CD8-positive, alpha-beta memory T cell (primary cell): Measurements from ENCODE around the gene TMEM106C. TPM values are rescaled to one million over a fixed set of nuclear protein-coding genes. Genes with fewer than 3 reads are reported as not detected.

Experiments used
- CTCF ChIA-PET: fragments of 350-600 bp; sonication (Branson Sonifier 250); formaldehyde crosslinking; loops from one replicate; lab custom pipeline; 2021; ENCODE audit warnings: antibody characterized with exemption; lab: Charles Lee
- POLR2A ChIA-PET: fragments of 350-600 bp; sonication (Branson Sonifier 250); formaldehyde crosslinking; loops from one replicate; lab custom pipeline; 2021; ENCODE audit warnings: antibody characterized with exemption; lab: Charles Lee
- DNase-seq, 5 donors: peaks; one replicate each; pipeline versions ENCODE4 v3.0.0 to v3.0.0-alpha.2; 2020 to 2022; ENCODE audit warnings: mixed read lengths in 1 of 5
- H3K27ac ChIP-seq: one replicate; pipeline ENCODE4 v1.7.0; 2013; ENCODE audit warnings: low read depth, mild to moderate bottlenecking, low read length, moderate library complexity
- H3K27me3 ChIP-seq: 2 replicates; pipeline ENCODE4 v1.7.0; 2013; ENCODE audit warnings: low read length, mild to moderate bottlenecking; ENCODE audit not compliant: insufficient read depth, poor library complexity, severe bottlenecking
- H3K36me3 ChIP-seq: 2 replicates; pipeline ENCODE4 v1.7.0; 2013; ENCODE audit warnings: mild to moderate bottlenecking, low read length, moderate library complexity; ENCODE audit not compliant: insufficient read depth
- H3K4me1 ChIP-seq: 2 replicates; pipeline ENCODE4 v1.7.0; 2013; ENCODE audit warnings: mild to moderate bottlenecking, low read length, moderate library complexity; ENCODE audit not compliant: insufficient read depth
- H3K4me3 ChIP-seq: 2 replicates; pipeline ENCODE4 v1.7.0; 2013; ENCODE audit warnings: mild to moderate bottlenecking, low read length
- H3K9me3 ChIP-seq: 2 replicates; pipeline ENCODE4 v1.7.0; 2013; ENCODE audit warnings: mild to moderate bottlenecking, low read length
- H3K27ac Mint-ChIP-seq, 8 donors: one replicate each; pipeline ENCODE4 v1.8.0; 2020 to 2021; ENCODE audit warnings: mixed read lengths in 8 of 8, mild to moderate bottlenecking in 6 of 8, inconsistent platforms in 3 of 8, moderate library complexity in 3 of 8
- H3K27me3 Mint-ChIP-seq, 2 donors: one replicate each; pipeline ENCODE4 v1.8.0; 2020 to 2021; ENCODE audit warnings: mixed read lengths in 2 of 2, mild to moderate bottlenecking in 1 of 2, moderate library complexity in 1 of 2
- H3K36me3 Mint-ChIP-seq, 3 donors: one replicate each; pipeline ENCODE4 v1.8.0; 2020 to 2021; ENCODE audit warnings: mixed read lengths in 3 of 3, inconsistent platforms in 1 of 3, mild to moderate bottlenecking in 1 of 3
- H3K4me1 Mint-ChIP-seq, 3 donors: one replicate each; pipeline ENCODE4 v1.8.0; 2020 to 2021; ENCODE audit warnings: mixed read lengths in 3 of 3, inconsistent platforms in 1 of 3, mild to moderate bottlenecking in 1 of 3
- H3K4me3 Mint-ChIP-seq, 7 donors: one replicate each; pipeline ENCODE4 v1.8.0; 2020 to 2021; ENCODE audit warnings: mixed read lengths in 7 of 7, mild to moderate bottlenecking in 6 of 7, moderate library complexity in 4 of 7, inconsistent platforms in 2 of 7
- H3K9me3 Mint-ChIP-seq, 5 donors: one replicate each; pipeline ENCODE4 v1.8.0; 2020 to 2022; ENCODE audit warnings: mixed read lengths in 5 of 5, mild to moderate bottlenecking in 3 of 5, moderate library complexity in 2 of 5, inconsistent platforms in 1 of 5
- polyA plus RNA-seq: library from polyadenylated mRNA; unstranded; fragments of 300-500 nt; fragmentation: Illumina TruSeq; gene quantifications from one replicate; pipeline ENCODE4 v1.2.3, GENCODE V29; 2021
- total RNA-seq, 2 experiments: library from RNA; stranded (reverse); gene quantifications; one replicate each; pipeline ENCODE4 v1.2.3, GENCODE V29; 2021

Gene TMEM106C
- total and polyA plus RNA-seq, 3 experiments from 2014 or later, result 56.8 to 186 (median 178) TPM

DNA sequence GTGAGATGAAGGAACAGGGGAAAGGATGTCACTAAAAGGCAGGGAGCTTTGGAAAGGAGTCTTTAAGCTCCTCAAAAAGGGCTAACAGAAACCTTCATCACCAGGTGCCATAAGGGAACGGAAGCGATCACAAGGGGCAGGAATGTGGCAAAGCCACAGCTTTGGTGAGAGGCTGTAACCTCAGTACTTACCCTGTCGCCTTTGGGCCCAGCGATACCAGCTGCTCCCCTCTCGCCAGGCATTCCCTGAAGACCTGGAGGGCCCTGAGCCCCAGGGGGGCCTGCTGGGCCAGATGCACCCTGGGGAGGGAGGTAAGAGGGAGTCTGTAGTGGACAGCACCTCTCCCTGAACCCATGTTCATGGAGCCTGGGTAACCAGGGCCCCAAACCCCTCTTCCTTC is 18.9 kb downstream of the TMEM106C start:
- no peaks in the 10 kb centered on the region for H3K27me3 ChIP-seq
- Mint-ChIP-seq H3K27ac (no peak overlapping the region), H3K9me3 (no peaks in the 10 kb centered on the region), H3K4me1 (no peaks in the 10 kb centered on the region), H3K4me3 (no peak overlapping the region), H3K36me3 (no peaks in the 10 kb centered on the region), H3K27me3 (peaks cover 2 to 8% of the 10 kb centered on the region in 2 donors)
- CTCF ChIA-PET, result no interaction called here
- no peaks in the 10 kb centered on the region for H3K36me3 ChIP-seq
- H3K9me3 ChIP-seq, result no peaks in the 10 kb centered on the region
- POLR2A ChIA-PET, result no interaction called here
- H3K4me3 ChIP-seq, result no peak overlapping the region
- no peak overlapping the region for H3K27ac ChIP-seq
- DNase-seq, result no peak
- H3K4me1 ChIP-seq, result no peaks in the 10 kb centered on the region

DNA sequence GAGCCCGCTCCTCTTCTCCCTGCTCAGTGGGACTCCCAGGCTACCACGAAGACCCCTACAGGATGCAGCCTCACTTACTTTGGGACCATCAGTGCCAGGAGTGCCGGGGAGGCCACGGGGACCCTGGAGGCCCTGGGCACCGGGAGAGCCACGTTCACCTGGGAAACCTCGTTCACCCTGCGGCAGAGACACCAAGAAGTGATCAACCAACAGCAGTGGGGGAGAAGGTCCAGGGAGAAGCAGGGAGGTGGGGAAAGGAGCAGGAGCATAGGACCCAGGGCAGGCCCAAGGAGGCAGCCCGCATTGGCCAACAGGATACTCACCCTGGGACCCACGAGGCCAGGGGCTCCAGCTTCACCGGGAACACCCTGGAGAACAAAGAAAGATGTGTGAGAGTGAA is 19.4 kb downstream of the TMEM106C start:
- Histone ChIP-seq H3K36me3 (no peaks in the 10 kb centered on the region), H3K27me3 (no peaks in the 10 kb centered on the region), H3K4me1 (no peaks in the 10 kb centered on the region), H3K27ac (no peak overlapping the region), H3K9me3 (no peaks in the 10 kb centered on the region), H3K4me3 (no peak overlapping the region)
- Mint-ChIP-seq H3K4me3 (no peak overlapping the region), H3K36me3 (no peaks in the 10 kb centered on the region), H3K4me1 (no peaks in the 10 kb centered on the region), H3K27me3 (peaks cover 2 to 8% of the 10 kb centered on the region in 2 donors), H3K9me3 (no peaks in the 10 kb centered on the region), H3K27ac (no peak overlapping the region)
- peak in 1 of 5 donors; percentile 18 for DNase-seq
- CTCF ChIA-PET, result no interaction called here
- POLR2A ChIA-PET, result no interaction called here

DNA sequence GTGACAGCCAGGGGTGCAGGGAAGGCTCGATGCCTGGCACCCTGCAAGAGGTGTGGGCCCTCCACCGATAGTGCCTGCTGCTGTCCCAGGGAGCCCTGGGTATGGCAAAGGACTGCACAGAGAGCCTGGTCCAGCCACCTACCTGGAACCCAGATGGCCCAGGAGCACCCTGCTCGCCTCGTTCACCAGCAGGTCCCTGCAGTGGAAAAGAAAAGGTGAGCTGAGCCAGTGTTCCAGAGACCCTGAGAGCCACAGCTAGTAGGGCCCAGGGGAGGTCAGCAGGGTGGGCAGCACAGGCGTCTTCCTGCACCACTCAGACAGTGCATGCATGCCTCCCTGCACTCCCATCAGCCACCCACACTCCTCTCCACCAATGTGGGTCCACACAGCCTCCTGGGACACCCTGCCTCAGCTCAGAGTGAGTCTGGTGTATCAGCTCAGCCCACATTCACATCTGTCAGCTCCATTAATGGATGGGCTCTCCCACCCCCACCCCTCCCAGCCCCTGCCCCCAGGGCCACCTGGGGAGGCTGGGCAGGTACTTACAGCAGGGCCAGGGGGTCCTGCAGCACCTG is 20.2 kb downstream of the TMEM106C start:
- ChIA-PET CTCF (no interaction called here), POLR2A (no interaction called here)
- peak in 1 of 5 donors; percentile 13 for DNase-seq
- H3K4me3 Mint-ChIP-seq, result no peak overlapping the region
- no peaks in the 10 kb centered on the region for H3K9me3 Mint-ChIP-seq
- Histone ChIP-seq H3K9me3 (no peaks in the 10 kb centered on the region), H3K4me3 (no peak overlapping the region), H3K36me3 (no peaks in the 10 kb centered on the region), H3K4me1 (no peaks in the 10 kb centered on the region), H3K27ac (no peak overlapping the region), H3K27me3 (no peaks in the 10 kb centered on the region)
- no peaks in the 10 kb centered on the region for H3K36me3 Mint-ChIP-seq
- H3K27me3 Mint-ChIP-seq, result peaks cover 2 to 8% of the 10 kb centered on the region in 2 donors
- H3K4me1 Mint-ChIP-seq, result no peaks in the 10 kb centered on the region
- H3K27ac Mint-ChIP-seq, result no peak overlapping the region

- H3K27ac ChIP-seq, result no peak overlapping the region
- ChIA-PET CTCF (no interaction called here), POLR2A (no interaction called here)
- peaks cover 2 to 4% (median 2%) of the 10 kb centered on the region in 3 donors for H3K4me1 Mint-ChIP-seq
- H3K9me3 ChIP-seq, result no peaks in the 10 kb centered on the region
- H3K36me3 ChIP-seq, result no peaks in the 10 kb centered on the region
- H3K9me3 Mint-ChIP-seq, result no peaks in the 10 kb centered on the region
- no peak for DNase-seq
- no peaks in the 10 kb centered on the region for H3K27me3 ChIP-seq
- H3K27me3 Mint-ChIP-seq, result peaks cover 2 to 4% of the 10 kb centered on the region in 2 donors
- no peaks in the 10 kb centered on the region for H3K36me3 Mint-ChIP-seq
- H3K4me1 ChIP-seq, result peaks cover 1% of the 10 kb centered on the region
- H3K4me3 Mint-ChIP-seq, result no peak overlapping the region
- no peak overlapping the region for H3K4me3 ChIP-seq
- no peak overlapping the region for H3K27ac Mint-ChIP-seq
Measured at GRCh38 chr12:47984331-47984801, 21.0 kb downstream of the TMEM106C start.

DNA sequence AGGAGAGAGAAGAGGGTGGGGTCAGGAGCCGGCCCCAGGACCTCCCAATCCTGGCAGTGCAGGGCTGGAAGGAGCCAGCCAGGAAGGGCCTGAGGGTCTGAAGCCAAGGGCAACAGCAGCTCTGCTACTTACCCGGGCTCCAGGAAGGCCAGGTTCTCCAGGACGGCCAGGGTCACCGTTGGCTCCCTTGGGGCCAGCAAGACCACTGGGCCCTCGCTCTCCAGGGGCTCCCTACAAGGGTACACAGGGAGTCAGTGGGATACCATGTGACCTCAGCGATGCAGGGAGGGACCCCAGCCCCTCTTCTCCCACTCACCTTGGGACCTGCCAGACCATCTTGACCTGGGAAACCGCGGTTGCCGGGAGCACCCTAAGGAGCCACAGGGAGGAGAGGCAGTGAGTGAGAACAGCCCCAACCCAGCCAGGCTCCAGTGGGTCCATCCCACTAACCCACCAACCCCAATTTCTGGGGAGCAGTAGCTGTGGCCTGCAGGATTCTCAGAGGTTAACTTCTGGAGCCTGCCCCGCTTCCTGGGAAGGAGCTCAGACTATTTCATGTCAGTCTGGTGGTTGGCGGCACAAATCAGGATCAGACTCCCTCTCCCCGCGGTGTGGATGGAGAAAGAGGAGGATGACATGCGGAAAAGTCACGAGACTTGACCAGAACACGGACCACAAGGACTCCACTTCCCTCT is 22.3 kb downstream of the TMEM106C start:
- no peak overlapping the region for H3K4me3 Mint-ChIP-seq
- Histone ChIP-seq H3K36me3 (no peaks in the 10 kb centered on the region), H3K4me3 (no peak overlapping the region), H3K9me3 (no peaks in the 10 kb centered on the region), H3K4me1 (peaks cover 15% of the 10 kb centered on the region), H3K27me3 (no peaks in the 10 kb centered on the region), H3K27ac (no peak overlapping the region)
- H3K9me3 Mint-ChIP-seq, result no peaks in the 10 kb centered on the region
- peaks cover 2 to 4% of the 10 kb centered on the region in 2 donors for H3K27me3 Mint-ChIP-seq
- ChIA-PET CTCF (interaction anchor here (1.3 kb wide), 1 partner anchor 22 kb away, joined by 3 read pairs; the partner anchor contains the start of gene TMEM106C), POLR2A (no interaction called here)
- H3K36me3 Mint-ChIP-seq, result no peaks in the 10 kb centered on the region
- H3K4me1 Mint-ChIP-seq, result peaks cover 16 to 18% (median 16%) of the 10 kb centered on the region in 3 donors
- H3K27ac Mint-ChIP-seq, result no peak overlapping the region
- DNase-seq, result peak in 1 of 5 donors; percentile 33

- POLR2A ChIA-PET, result no interaction called here
Measured at GRCh38 chr12:47986291-47986660, 22.9 kb downstream of the TMEM106C start.

DNA sequence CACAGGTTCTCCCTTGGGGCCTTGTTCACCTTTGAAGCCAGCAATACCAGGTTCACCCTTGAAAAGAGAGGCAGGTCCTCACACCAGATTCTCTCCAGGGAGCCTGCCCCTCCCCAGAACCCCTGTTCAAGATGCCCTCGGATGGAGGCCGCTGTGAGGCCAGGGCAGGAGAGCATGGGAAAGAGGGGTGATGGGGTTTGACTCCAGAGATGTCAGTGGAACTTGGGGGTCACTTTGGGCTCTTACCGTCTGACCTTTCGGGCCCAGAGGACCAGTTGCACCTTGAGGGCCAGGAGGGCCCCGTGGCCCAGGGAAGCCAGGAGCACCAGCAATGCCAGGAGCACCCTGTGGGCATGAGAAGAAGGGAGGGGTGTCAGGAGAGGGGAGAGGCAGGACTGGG is 23.4 kb downstream of the TMEM106C start:
- Histone ChIP-seq H3K9me3 (no peaks in the 10 kb centered on the region), H3K27ac (no peak overlapping the region), H3K4me1 (peaks cover 21% of the 10 kb centered on the region), H3K36me3 (no peaks in the 10 kb centered on the region), H3K4me3 (no peak overlapping the region), H3K27me3 (no peaks in the 10 kb centered on the region)
- Mint-ChIP-seq H3K4me3 (no peak overlapping the region), H3K9me3 (no peaks in the 10 kb centered on the region), H3K27ac (peak overlapping the region in 1 of 8 donors; percentile 40), H3K27me3 (peaks cover 2 to 4% of the 10 kb centered on the region in 2 donors), H3K4me1 (peaks cover 20% of the 10 kb centered on the region in 3 donors), H3K36me3 (no peaks in the 10 kb centered on the region)
- no peak for DNase-seq
- CTCF ChIA-PET, result no interaction called here
- POLR2A ChIA-PET, result no interaction called here

More at GRCh38 chr12:47986291-47986660, 22.9 kb downstream of the TMEM106C start:
- Histone ChIP-seq H3K27me3 (no peaks in the 10 kb centered on the region), H3K36me3 (no peaks in the 10 kb centered on the region), H3K27ac (no peak overlapping the region), H3K4me1 (peaks cover 20% of the 10 kb centered on the region), H3K4me3 (no peak overlapping the region), H3K9me3 (no peaks in the 10 kb centered on the region)
- peak in 1 of 5 donors; percentile 24 for DNase-seq
- Mint-ChIP-seq H3K27ac (peak overlapping the region in 1 of 8 donors; percentile 73), H3K4me1 (peaks cover 20% of the 10 kb centered on the region in 3 donors), H3K4me3 (no peak overlapping the region), H3K36me3 (no peaks in the 10 kb centered on the region), H3K9me3 (no peaks in the 10 kb centered on the region), H3K27me3 (peaks cover 2 to 4% of the 10 kb centered on the region in 2 donors)
- CTCF ChIA-PET, result interaction anchor here (1.3 kb wide), 1 partner anchor 23 kb away, joined by 3 read pairs; the partner anchor contains the start of gene TMEM106C

DNA sequence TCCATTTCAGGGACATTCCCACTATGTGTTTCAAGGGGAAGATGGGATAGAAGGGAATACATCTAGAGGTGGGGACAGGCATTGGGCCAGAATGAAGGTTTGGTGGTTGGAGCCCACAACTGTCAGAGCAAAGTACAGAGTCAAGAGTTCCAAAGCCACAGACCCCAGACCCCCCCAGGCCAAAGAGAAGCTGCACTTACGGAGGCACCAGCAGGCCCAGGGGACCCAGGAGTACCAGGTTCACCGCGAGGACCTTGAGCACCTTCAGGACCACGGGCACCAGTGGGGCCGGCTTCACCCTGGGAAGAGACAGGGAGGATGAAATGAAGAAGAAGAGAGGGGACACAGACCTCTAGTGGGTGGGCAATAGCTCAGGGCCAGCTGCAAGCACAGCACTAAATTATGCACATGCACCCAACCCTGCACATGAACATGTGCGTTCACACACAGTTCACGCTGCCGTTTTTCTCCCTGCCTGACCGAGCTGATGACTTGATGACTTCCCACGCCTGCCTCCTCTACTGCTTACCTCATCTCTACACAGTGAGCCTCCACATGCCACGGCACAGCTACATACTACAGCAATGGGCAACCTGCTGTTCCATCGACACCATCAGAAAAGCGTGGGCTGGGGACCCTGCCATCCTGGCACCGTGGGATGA is 24.1 kb downstream of the TMEM106C start:
- no peaks in the 10 kb centered on the region for H3K36me3 ChIP-seq
- no peak overlapping the region for H3K27ac ChIP-seq
- peaks cover 21% of the 10 kb centered on the region for H3K4me1 ChIP-seq
- H3K36me3 Mint-ChIP-seq, result no peaks in the 10 kb centered on the region
- no peaks in the 10 kb centered on the region for H3K9me3 ChIP-seq
- H3K9me3 Mint-ChIP-seq, result no peaks in the 10 kb centered on the region
- H3K27me3 Mint-ChIP-seq, result peaks cover 2 to 4% of the 10 kb centered on the region in 2 donors
- ChIA-PET CTCF (interaction anchor here (1.0 kb wide), 1 partner anchor 14 kb away, joined by 3 read pairs; no protein-coding TSS in a partner anchor), POLR2A (no interaction called here)
- no peak overlapping the region for H3K27ac Mint-ChIP-seq
- peak in 1 of 5 donors; percentile 25 for DNase-seq
- H3K4me3 Mint-ChIP-seq, result peak overlapping the region in 1 of 7 donors; percentile 37
- H3K4me3 ChIP-seq, result no peak overlapping the region
- H3K4me1 Mint-ChIP-seq, result peaks cover 20 to 22% (median 20%) of the 10 kb centered on the region in 3 donors
- no peaks in the 10 kb centered on the region for H3K27me3 ChIP-seq
